GM12878 (cell line): ENCODE data around the gene NSMCE1. TPM values are rescaled to one million over a fixed set of nuclear protein-coding genes. Genes with fewer than 3 reads are reported as not detected.
A peak's percentile ranks its signal among the peaks of the same experiment; 100 is the strongest.

Experiments used
- BACH1 ChIP-seq: fragments of 450-650 bp; IDR thresholded peaks from 2 replicates; pipeline ENCODE4 v1.6.1; 2017; ENCODE audit warnings: mild to moderate bottlenecking, borderline replicate concordance
- CREM ChIP-seq: IDR thresholded peaks from 2 replicates; pipeline ENCODE4 v1.6.1; 2014; ENCODE audit warnings: antibody characterized with exemption, low read depth
- GATAD2B ChIP-seq: fragments of 450-650 bp; conservative IDR thresholded peaks from 2 replicates; pipeline ENCODE4 v1.6.1; 2017; ENCODE audit warnings: low read depth, mild to moderate bottlenecking, moderate library complexity
- HDGF ChIP-seq: fragments of 450-650 bp; IDR thresholded peaks from 2 replicates; pipeline ENCODE4 v1.6.1; 2016; ENCODE audit warnings: antibody characterized with exemption
- MEF2A ChIP-seq: IDR thresholded peaks from 2 replicates; pipeline ENCODE4 v1.6.1; 2011; ENCODE audit warnings: low read depth, mild to moderate bottlenecking, low read length, moderate library complexity; ENCODE audit not compliant: insufficient read depth
- MLLT1 ChIP-seq: fragments of 450-650 bp; IDR thresholded peaks from 2 replicates; pipeline ENCODE4 v1.6.1; 2016; ENCODE audit warnings: mild to moderate bottlenecking
- NFYB ChIP-seq: IDR thresholded peaks from 2 replicates; pipeline ENCODE4 v1.6.1; 2011; ENCODE audit warnings: low read depth, mild to moderate bottlenecking, low read length, improper control_type of control experiment, moderate library complexity; ENCODE audit not compliant: insufficient read depth
- POU2F2 ChIP-seq: IDR thresholded peaks from 3 replicates; pipeline ENCODE4 v1.6.1; 2011; ENCODE audit warnings: low read depth, mild to moderate bottlenecking, low read length, borderline replicate concordance
- SUZ12 ChIP-seq: fragments of 200-600 bp; sonication (generic); IDR thresholded peaks from one replicate; pipeline ENCODE4 v1.6.1; 2018; ENCODE audit warnings: antibody characterized with exemption, mild to moderate bottlenecking; ENCODE audit not compliant: unreplicated experiment
- ZBTB11 ChIP-seq: fragments of 450-650 bp; formaldehyde crosslinking; IDR thresholded peaks from 2 replicates; pipeline ENCODE4 v1.5.0; 2022; ENCODE audit warnings: mild to moderate bottlenecking, missing genetic modification characterization
- ZNF24 ChIP-seq: fragments of 450-650 bp; IDR thresholded peaks from 2 replicates; pipeline ENCODE4 v1.6.1; 2017; ENCODE audit warnings: antibody characterized with exemption, mild to moderate bottlenecking
- polyA plus RNA-seq, 11 experiments: library from polyadenylated mRNA; depleted of rRNA in 4 of 11; unstranded in 6 of 11; stranded (reverse) in 5 of 11; fragments of >200 nt; fragmentation: Nextera tagmentation in 4 of 11; fragmentation: Illumina TruSeq in 1 of 11; extraction: Ambion mirVana in 4 of 11; extraction: Trizol in 1 of 11; gene quantifications; 1 replicate in 1 of 11; 2 replicates in 10 of 11; pipeline versions ENCODE4 v1.2.1 to v1.2.3, GENCODE V29; 2011 to 2016; ENCODE audit warnings: inconsistent platforms in 2 of 11, missing spikeins in 2 of 11, low read depth in 1 of 11
- total RNA-seq, 4 experiments: library from RNA; depleted of rRNA in 3 of 4; stranded (reverse); fragments of >200 nt in 3 of 4; fragmentation: Illumina TruSeq in 1 of 4; extraction: Trizol in 1 of 4; gene quantifications; 2 replicates each; pipeline versions ENCODE4 v1.2.1 to v1.2.3, GENCODE V29; 2013 to 2021

NSMCE1 gene
- total and polyA plus RNA-seq, 10 of the 15 experiments (the other 5 are each of a cell fraction or from before 2014, with no cell fraction given) = 54.0 to 214 (median 71.4) TPM

- TF ChIP-seq MEF2A (no peak), POU2F2 (no peak), ZBTB11 (no peak), ZNF24 (no peak), GATAD2B (peak; percentile 20), CREM (peak; percentile 73), NFYB (no peak), SUZ12 (no peak), HDGF (no peak), MLLT1 (0 out of 2 replicates have a peak, but pooled peaks have one; percentile 40), BACH1 (peak; percentile 20; the same call in 1 of the 2 replicates)
- TF ChIP-seq, all 136 proteins: peak for 21
Measured at GRCh38 chr16:27314161-27314723, 45.7 kb upstream of the NSMCE1 start (continued).
